ENCODE results near the gene EIF4E3.

- TF ChIP-seq ZNF565 (CRISPR knock-in tag; conservative IDR thresholded peaks at IDR 0.05; ENCODE audit: low read depth) (no peak), PATZ1 (CRISPR knock-in tag; IDR thresholded peaks at IDR 0.05; ENCODE audit: borderline replicate concordance) (no peak), ZFP30 (CRISPR knock-in tag; IDR thresholded peaks at IDR 0.05) (no peak), RARB (CRISPR knock-in tag; IDR thresholded peaks at IDR 0.05) (no peak), ZFP3 (CRISPR knock-in tag; IDR thresholded peaks at IDR 0.05) (no peak), TCF4 (CRISPR knock-in tag; IDR thresholded peaks at IDR 0.05; ENCODE audit: borderline replicate concordance) (no peak), TOX (CRISPR knock-in tag; IDR thresholded peaks at IDR 0.05; ENCODE audit: borderline replicate concordance) (no peak)
Measured at GRCh38 chr3:71703797-71704196, 21.4 kb downstream of the EIF4E3 start.
